HepG2 (cell line): ENCODE measurements around the gene GNAI2. TPM values are rescaled to one million over a fixed set of nuclear protein-coding genes. Genes with fewer than 3 reads are reported as not detected.

Source experiments
- ARHGAP35 ChIP-seq: sonication (generic); formaldehyde crosslinking; IDR thresholded peaks from 2 replicates; pipeline ENCODE4 v1.9.0; 2022; ENCODE audit warnings: mild to moderate bottlenecking, inconsistent platforms, moderate library complexity, missing genetic modification reagents, borderline replicate concordance
- ARID3A ChIP-seq: IDR thresholded peaks from 2 replicates; pipeline ENCODE4 v1.6.1; 2012; ENCODE audit warnings: low read depth, low read length, improper control_type of control experiment
- ATF5 ChIP-seq: sonication (generic); formaldehyde crosslinking; IDR thresholded peaks from 2 replicates; pipeline ENCODE4 v1.4.0; 2020; ENCODE audit warnings: mild to moderate bottlenecking, low read depth, missing genetic modification reagents
- CBX5 ChIP-seq: sonication (generic); formaldehyde crosslinking; IDR thresholded peaks from 2 replicates; pipeline ENCODE4 v1.4.0; 2020; ENCODE audit warnings: missing genetic modification reagents, borderline replicate concordance
- FOSL2 ChIP-seq: sonication (generic); formaldehyde crosslinking; IDR thresholded peaks from 2 replicates; pipeline ENCODE4 v1.4.0; 2020; ENCODE audit warnings: missing genetic modification reagents
- FOXP1 ChIP-seq, 2 experiments: fragments of 450-650 bp in 1 of 2; IDR thresholded peaks; 2 replicates each; pipeline ENCODE4 v1.6.1; 2017 to 2018; ENCODE audit warnings: antibody characterized with exemption in 1 of 2
- GFI1 ChIP-seq: sonication (generic); formaldehyde crosslinking; IDR thresholded peaks from 2 replicates; pipeline ENCODE4 v1.5.0; 2020; ENCODE audit warnings: missing genetic modification reagents, mild to moderate bottlenecking, borderline replicate concordance
- HNF1B ChIP-seq: sonication (generic); formaldehyde crosslinking; IDR thresholded peaks from 2 replicates; pipeline ENCODE4 v1.5.1; 2020; ENCODE audit warnings: mild to moderate bottlenecking, moderate library complexity, missing genetic modification reagents
- HNRNPL ChIP-seq: fragments of 200-400 bp; formaldehyde crosslinking; IDR thresholded peaks from 2 replicates; pipeline ENCODE4 v1.6.1; 2017; ENCODE audit warnings: mild to moderate bottlenecking, low read depth, low read length
- MTA1 ChIP-seq: sonication (generic); formaldehyde crosslinking; IDR thresholded peaks from 2 replicates; pipeline ENCODE4 v1.4.0; 2020; ENCODE audit warnings: missing genetic modification reagents, mild to moderate bottlenecking, borderline replicate concordance
- NAIF1 ChIP-seq: sonication (generic); formaldehyde crosslinking; IDR thresholded peaks from 2 replicates; pipeline ENCODE4 v1.5.0; 2020; ENCODE audit warnings: mild to moderate bottlenecking, missing genetic modification reagents, borderline replicate concordance
- POLR2G ChIP-seq: fragments of 200-400 bp; formaldehyde crosslinking; IDR thresholded peaks from 2 replicates; pipeline ENCODE4 v1.6.1; 2018; ENCODE audit warnings: mild to moderate bottlenecking, low read depth, low read length, moderate library complexity
- RBFOX2 ChIP-seq: fragments of 200-400 bp; formaldehyde crosslinking; IDR thresholded peaks from 2 replicates; pipeline ENCODE4 v1.6.1; 2017; ENCODE audit warnings: low read depth, mild to moderate bottlenecking, low read length
- RBM22 ChIP-seq: fragments of 200-400 bp; formaldehyde crosslinking; optimal IDR thresholded peaks from 2 replicates; pipeline ENCODE3; 2017; ENCODE audit warnings: mild to moderate bottlenecking, low read length, moderate library complexity
- SKI ChIP-seq: fragments of 450-650 bp; IDR thresholded peaks from one replicate; pipeline ENCODE4 v1.6.1; 2018; ENCODE audit warnings: mild to moderate bottlenecking; ENCODE audit not compliant: partially characterized antibody
- SMAD1 ChIP-seq: sonication (generic); formaldehyde crosslinking; IDR thresholded peaks from 2 replicates; pipeline ENCODE4 v1.4.0; 2020; ENCODE audit warnings: missing genetic modification reagents, low read depth, mild to moderate bottlenecking, borderline replicate concordance
- SOX5 ChIP-seq: IDR thresholded peaks from 2 replicates; pipeline ENCODE4 v1.6.1; 2016; ENCODE audit warnings: borderline replicate concordance
- SOX6 ChIP-seq, 2 experiments: fragments of 450-650 bp in 1 of 2; sonication (generic) in 1 of 2; formaldehyde crosslinking in 1 of 2; IDR thresholded peaks; 2 replicates each; pipeline versions ENCODE4 v1.4.0 to v1.6.1; 2017 to 2020; ENCODE audit warnings: antibody characterized with exemption in 1 of 2, mild to moderate bottlenecking in 1 of 2, missing genetic modification reagents in 1 of 2
- THRA ChIP-seq: sonication (generic); formaldehyde crosslinking; IDR thresholded peaks from 2 replicates; pipeline ENCODE4 v1.4.0; 2020; ENCODE audit warnings: missing genetic modification reagents, borderline replicate concordance
- ZBTB7A ChIP-seq: sonication (generic); formaldehyde crosslinking; IDR thresholded peaks from 2 replicates; pipeline ENCODE4 v1.8.0; 2022; ENCODE audit warnings: mild to moderate bottlenecking, missing genetic modification reagents
- ZNF431 ChIP-seq: sonication (generic); formaldehyde crosslinking; IDR thresholded peaks from 2 replicates; pipeline ENCODE4 v1.9.0; 2022; ENCODE audit warnings: missing genetic modification reagents, low read depth, mild to moderate bottlenecking, borderline replicate concordance
- ZNF614 ChIP-seq: IDR thresholded peaks from 2 replicates; pipeline ENCODE4 v1.6.1; 2018; ENCODE audit warnings: missing biosample characterization, missing genetic modification reagents, inconsistent platforms, borderline replicate concordance
- ZNF879 ChIP-seq: sonication (generic); formaldehyde crosslinking; IDR thresholded peaks from 2 replicates; pipeline ENCODE4 v1.8.1; 2023; ENCODE audit warnings: missing genetic modification reagents
- polyA plus RNA-seq, 8 experiments: library from polyadenylated mRNA; depleted of rRNA in 3 of 8; stranded (reverse) in 7 of 8; unstranded in 1 of 8; fragments of >200 nt; fragmentation: Illumina TruSeq in 4 of 8; extraction: Trizol in 4 of 8; gene quantifications; 2 replicates each; pipeline versions ENCODE4 v1.2.1 to v1.2.3, GENCODE V29; 2011 to 2016; ENCODE audit warnings: low read depth in 4 of 8, missing spikeins in 1 of 8, mixed read lengths in 1 of 8; ENCODE audit not compliant: insufficient read depth in 1 of 8
- total RNA-seq, 5 experiments: library from RNA; depleted of rRNA; stranded (reverse); fragments of >200 nt; fragmentation: Illumina TruSeq; extraction: Trizol; gene quantifications; 2 replicates each; pipeline ENCODE4 v1.2.3, GENCODE V29; 2016; ENCODE audit warnings: low read depth in 1 of 5

GNAI2 gene
- total and polyA plus RNA-seq, 2 of the 13 experiments (the other 11 are each of a cell fraction or from before 2014, with no cell fraction given) = 51.1 to 66.2 TPM

- TF ChIP-seq THRA (CRISPR knock-in tag) = peak; percentile 90
- 0 out of 2 replicates have a peak, but pooled peaks have one; percentile 51 for TF ChIP-seq HNF1B
- TF ChIP-seq CBX5 (CRISPR knock-in tag) = peak; percentile 20; the same call in 1 of the 2 replicates
- TF ChIP-seq SMAD1 (CRISPR knock-in tag) = 0 out of 2 replicates have a peak, but pooled peaks have one; percentile 15
- TF ChIP-seq ZBTB7A = no peak
- TF ChIP-seq SKI = peak; percentile 83
- TF ChIP-seq GFI1 (CRISPR knock-in tag) = no peak
- TF ChIP-seq MTA1 = peak; percentile 63; the same call in 1 of the 2 replicates
- TF ChIP-seq POLR2G = peak; percentile 48; the same call in 1 of the 2 replicates
- TF ChIP-seq RBM22 = peak; percentile 76
- TF ChIP-seq FOSL2 = peak; percentile 56; the same call in 1 of the 2 replicates
- TF ChIP-seq ATF5 = no peak
- TF ChIP-seq FOXP1 (IDR thresholded peaks at IDR 0.05) = no peak
- TF ChIP-seq FOXP1 (CRISPR knock-in tag; IDR thresholded peaks at IDR 0.05) = peak; percentile 41; the same call in 1 of the 2 replicates
- no peak for TF ChIP-seq SOX6 (IDR thresholded peaks at IDR 0.05)
- TF ChIP-seq SOX6 (CRISPR knock-in tag; IDR thresholded peaks at IDR 0.05) = peak; percentile 40
- 0 out of 2 replicates have a peak, but pooled peaks have one; percentile 25 for TF ChIP-seq SOX5 (CRISPR knock-in tag)
- TF ChIP-seq ZNF431 (CRISPR knock-in tag) = no peak
- peak; percentile 78 for TF ChIP-seq HNRNPL
- TF ChIP-seq ZNF879 = 0 out of 2 replicates have a peak, but pooled peaks have one; percentile 23
- TF ChIP-seq RBFOX2 = no peak
- TF ChIP-seq ARHGAP35 (CRISPR knock-in tag) = no peak
- no peak for TF ChIP-seq NAIF1 (CRISPR knock-in tag)
- TF ChIP-seq ARID3A = no peak
- peak; percentile 91; the same call in 1 of the 2 replicates for TF ChIP-seq ZNF614 (CRISPR knock-in tag)
These were observed 35.4 kb downstream of the GNAI2 start (continued) for GRCh38 chr3:50271314-50271936.
